H9 (cell line): ENCODE results near the gene HASPIN. TPM values are rescaled to one million over a fixed set of nuclear protein-coding genes. Genes with fewer than 3 reads are reported as not detected.

ENCODE experiments used
- DNase-seq: peaks from one replicate; pipeline ENCODE4 v3.0.0-alpha.2; 2017
- H2AFZ ChIP-seq: one replicate; pipeline ENCODE4 v1.6.1; 2013; ENCODE audit warnings: mild to moderate bottlenecking, low read length, control low read depth, moderate library complexity
- H2AK5ac ChIP-seq: 2 replicates; pipeline ENCODE4 v1.6.1; 2013; ENCODE audit warnings: low read length, control low read depth, mixed read lengths; ENCODE audit not compliant: insufficient read length
- H2BK120ac ChIP-seq: one replicate; pipeline ENCODE4 v1.6.1; 2013; ENCODE audit warnings: low read depth, mild to moderate bottlenecking, low read length, control low read depth, inconsistent platforms; ENCODE audit not compliant: poor library complexity, severe bottlenecking
- H2BK12ac ChIP-seq: 2 replicates; pipeline ENCODE4 v1.6.1; 2013; ENCODE audit warnings: low read length, control low read depth, mixed read lengths, low read depth; ENCODE audit not compliant: insufficient read length
- H2BK15ac ChIP-seq: 2 replicates; pipeline ENCODE4 v1.6.1; 2013; ENCODE audit warnings: low read depth, low read length, control low read depth
- H2BK20ac ChIP-seq: one replicate; pipeline ENCODE4 v1.6.1; 2013; ENCODE audit warnings: low read depth, mild to moderate bottlenecking, low read length, control low read depth, inconsistent platforms; ENCODE audit not compliant: poor library complexity, severe bottlenecking
- H2BK5ac ChIP-seq: 2 replicates; pipeline ENCODE4 v1.6.1; 2013; ENCODE audit warnings: low read length, control low read depth, mixed read lengths; ENCODE audit not compliant: insufficient read length
- H3K14ac ChIP-seq: 2 replicates; pipeline ENCODE4 v1.6.1; 2013; ENCODE audit warnings: low read length, control low read depth; ENCODE audit not compliant: insufficient read depth
- H3K18ac ChIP-seq: 2 replicates; pipeline ENCODE4 v1.6.1; 2013; ENCODE audit warnings: low read depth, mild to moderate bottlenecking, mixed read lengths, low read length, control low read depth; ENCODE audit not compliant: insufficient read length
- H3K23ac ChIP-seq: 2 replicates; pipeline ENCODE4 v1.6.1; 2013; ENCODE audit warnings: low read length, control low read depth, mixed read lengths, low read depth; ENCODE audit not compliant: insufficient read length
- H3K23me2 ChIP-seq: 2 replicates; pipeline ENCODE4 v1.6.1; 2013; ENCODE audit warnings: low read depth, mild to moderate bottlenecking, mixed read lengths, low read length, control low read depth; ENCODE audit not compliant: insufficient read length, poor library complexity, severe bottlenecking
- H3K27ac ChIP-seq: 2 replicates; pipeline ENCODE4 v1.5.1; 2013; ENCODE audit warnings: low read length, control low read depth, mixed read lengths, low read depth; ENCODE audit not compliant: insufficient read length
- H3K27me3 ChIP-seq: 2 replicates; pipeline ENCODE4 v1.6.1; 2013; ENCODE audit warnings: low read length, control low read depth, inconsistent platforms; ENCODE audit not compliant: insufficient read depth
- H3K4ac ChIP-seq: 2 replicates; pipeline ENCODE4 v1.6.1; 2013; ENCODE audit warnings: low read depth, mild to moderate bottlenecking, control low read depth, inconsistent platforms, low read length, moderate library complexity
- H3K4me1 ChIP-seq: 2 replicates; pipeline ENCODE4 v1.6.1; 2013; ENCODE audit warnings: low read length, control low read depth, inconsistent platforms; ENCODE audit not compliant: insufficient read depth
- H3K4me2 ChIP-seq: 2 replicates; pipeline ENCODE4 v1.6.1; 2013; ENCODE audit warnings: low read length, control low read depth, mixed read lengths; ENCODE audit not compliant: insufficient read length, insufficient read depth
- H3K56ac ChIP-seq: 2 replicates; pipeline ENCODE4 v1.6.1; 2013; ENCODE audit warnings: low read depth, mild to moderate bottlenecking, mixed read lengths, low read length, control low read depth; ENCODE audit not compliant: insufficient read length
- H3K79me1 ChIP-seq: 2 replicates; pipeline ENCODE4 v1.6.1; 2013; ENCODE audit warnings: low read depth, mild to moderate bottlenecking, moderate library complexity, low read length, control low read depth, inconsistent platforms; ENCODE audit not compliant: insufficient read depth, poor library complexity, severe bottlenecking
- H3K79me2 ChIP-seq: 2 replicates; pipeline ENCODE4 v1.6.1; 2013; ENCODE audit warnings: low read length, control low read depth, inconsistent platforms; ENCODE audit not compliant: insufficient read depth
- H3K9ac ChIP-seq: 2 replicates; pipeline ENCODE4 v1.6.1; 2013; ENCODE audit warnings: low read length, control low read depth, mixed read lengths; ENCODE audit not compliant: insufficient read length; ENCODE audit errors: extremely low read depth
- H3K9me3 ChIP-seq: one replicate; pipeline ENCODE4 v1.6.1; 2013; ENCODE audit warnings: low read depth, low read length, inconsistent platforms; ENCODE audit not compliant: control insufficient read depth
- H3T11ph ChIP-seq: one replicate; pipeline ENCODE4 v1.6.1; 2013; ENCODE audit warnings: mild to moderate bottlenecking, low read length, control low read depth, inconsistent platforms
- H4K20me1 ChIP-seq: one replicate; pipeline ENCODE4 v1.6.1; 2013; ENCODE audit not compliant: control insufficient read depth, insufficient read length, insufficient read depth
- H4K5ac ChIP-seq: 2 replicates; pipeline ENCODE4 v1.6.1; 2013; ENCODE audit warnings: low read depth, mild to moderate bottlenecking, mixed read lengths, low read length, control low read depth; ENCODE audit not compliant: insufficient read length
- H4K8ac ChIP-seq: replicated peaks from 2 replicates; pipeline ENCODE4 v1.6.1; 2013; ENCODE audit warnings: low read length, control low read depth, mixed read lengths, low read depth; ENCODE audit not compliant: insufficient read length
- H4K91ac ChIP-seq: 2 replicates; pipeline ENCODE4 v1.6.1; 2013; ENCODE audit warnings: low read depth, mild to moderate bottlenecking, moderate library complexity, mixed read lengths, low read length, control low read depth; ENCODE audit not compliant: insufficient read length
- H3K27ac Mint-ChIP-seq, 3 experiments: 2 replicates in 2 of 3; 3 replicates in 1 of 3; pipeline ENCODE4 v1.8.0; 2020 to 2021; ENCODE audit warnings: mixed read lengths in 3 of 3, mild to moderate bottlenecking in 1 of 3, moderate library complexity in 1 of 3
- H3K27me3 Mint-ChIP-seq: 2 replicates; pipeline ENCODE4 v1.8.0; 2021; ENCODE audit warnings: low read depth, mild to moderate bottlenecking, moderate library complexity, mixed read lengths
- H3K36me3 Mint-ChIP-seq, 3 experiments: 2 replicates in 2 of 3; 3 replicates in 1 of 3; pipeline ENCODE4 v1.8.0; 2020 to 2021; ENCODE audit warnings: low read depth in 3 of 3, mixed read lengths in 3 of 3; ENCODE audit not compliant: insufficient read depth in 1 of 3
- H3K4me1 Mint-ChIP-seq, 2 experiments: 2 replicates each; pipeline ENCODE4 v1.8.0; 2020; ENCODE audit warnings: mixed read lengths in 2 of 2
- H3K4me3 Mint-ChIP-seq, 2 experiments: 2 replicates in 1 of 2; 3 replicates in 1 of 2; pipeline ENCODE4 v1.8.0; 2020 to 2021; ENCODE audit warnings: mild to moderate bottlenecking in 2 of 2, mixed read lengths in 2 of 2, moderate library complexity in 1 of 2
- H3K9me3 Mint-ChIP-seq, 2 experiments: 2 replicates in 1 of 2; 3 replicates in 1 of 2; pipeline ENCODE4 v1.8.0; 2020; ENCODE audit warnings: mild to moderate bottlenecking in 2 of 2, mixed read lengths in 2 of 2, moderate library complexity in 1 of 2
- CTCF ChIP-seq: fragments of 200-600 bp; sonication (generic); conservative IDR thresholded peaks from 3 replicates; pipeline ENCODE4 v1.8.0; 2021; ENCODE audit warnings: antibody characterized with exemption, mild to moderate bottlenecking
- WGBS: extraction: QIAGEN DNeasy Blood & Tissue Kit; methylation state at CpG from one replicate; pipeline ENCODE4 v1.1.7; 2013; ENCODE audit warnings: missing lambda C conversion rate, low lambda C conversion rate, mixed read lengths; ENCODE audit not compliant: insufficient read length; ENCODE audit errors: extremely low coverage; 5-methylcytosine and 5-hydroxymethylcytosine counted together
- total RNA-seq: library from RNA; stranded (reverse); gene quantifications from 2 replicates; pipeline ENCODE4 v1.2.1, GENCODE V29; 2021

The HASPIN gene
- total RNA-seq, 1 experiment from 2014 or later = 26.6 TPM

- H2BK20ac ChIP-seq = no peak overlapping the region
- H2BK15ac ChIP-seq = no peak overlapping the region
- H2AK5ac ChIP-seq = no peak overlapping the region
- no peak overlapping the region for H4K91ac ChIP-seq
- no peak for TF ChIP-seq CTCF
- no peaks in the 10 kb centered on the region for H3K23me2 ChIP-seq
- no peaks in the 10 kb centered on the region for H4K20me1 ChIP-seq
- no peaks in the 10 kb centered on the region for H3K27me3 ChIP-seq
- no peak overlapping the region for H3K4me3 Mint-ChIP-seq
- no peak overlapping the region for H2AFZ ChIP-seq
- no peak overlapping the region for H2BK12ac ChIP-seq
- no peak overlapping the region for H3K14ac ChIP-seq
- H3K27ac ChIP-seq = no peak overlapping the region
- no peak overlapping the region for H3K27ac Mint-ChIP-seq
- H3K79me2 ChIP-seq = no peaks in the 10 kb centered on the region
- H3K18ac ChIP-seq = no peak overlapping the region
- no peaks in the 10 kb centered on the region for H3K9me3 ChIP-seq
- no peak overlapping the region for H2BK5ac ChIP-seq
- no peak overlapping the region for H3K56ac ChIP-seq
- no peak overlapping the region for H3K4me2 ChIP-seq
- no peak overlapping the region for H3K4ac ChIP-seq
- H2BK120ac ChIP-seq = no peak overlapping the region
- H3T11ph ChIP-seq = no peak overlapping the region
- DNase-seq = no peak
- H3K9me3 Mint-ChIP-seq = no peaks in the 10 kb centered on the region; a peak in 2 of 5 replicates
- no peaks in the 10 kb centered on the region for H3K79me1 ChIP-seq
- H4K5ac ChIP-seq = no peak overlapping the region
- WGBS = no CpG with 5 or more reads among the region's 13 CpGs
- peaks cover 4% of the 10 kb centered on the region; the same call in 1 of the 2 replicates for H3K27me3 Mint-ChIP-seq
- no peak overlapping the region for H3K23ac ChIP-seq
- H4K8ac ChIP-seq = no peak overlapping the region
- peaks cover 0 to 4% (median 0%) of the 10 kb centered on the region in 3 experiments; a peak in 1 of 7 replicates for H3K36me3 Mint-ChIP-seq
- H3K4me1 Mint-ChIP-seq = peaks cover 0 to 17% of the 10 kb centered on the region in 2 experiments; a peak in 3 of 4 replicates
- H3K4me1 ChIP-seq = no peaks in the 10 kb centered on the region
- H3K9ac ChIP-seq = no peak overlapping the region
These were observed 38.5 kb upstream of the HASPIN start for GRCh38 chr17:3685174-3685573.
